PC-3 (cell line): Measurements from ENCODE around the gene NAV1. TPM values are rescaled to one million over a fixed set of nuclear protein-coding genes. Genes with fewer than 3 reads are reported as not detected.

ENCODE experiments used
- ATAC-seq: fragments of 200-7000 bp; cut with Tn5 transposase; 2 replicates; pipeline ENCODE4 v1.9.1; 2020; ENCODE audit warnings: mild to moderate bottlenecking, moderate library complexity
- BruUV-seq: library from RNA; stranded (reverse); fragments of 400-500 nt; replicated peaks from 2 replicates; lab custom pipeline; 2021; lab: Mats Ljungman, UMichigan
- CTCF ChIA-PET: fragments of 300-600 bp; sonication (Branson Sonifier 250); formaldehyde crosslinking; loops from one replicate; lab custom pipeline; 2022; ENCODE audit warnings: antibody characterized with exemption; lab: Charles Lee
- POLR2A ChIA-PET: fragments of 300-600 bp; sonication (Branson Sonifier 250); formaldehyde crosslinking; loops from one replicate; lab custom pipeline; 2022; ENCODE audit warnings: antibody characterized with exemption; ENCODE audit not compliant: unreplicated experiment; lab: Charles Lee
- DNase-seq: peaks from one replicate; pipeline ENCODE4 v3.0.0-alpha.2; 2015
- H2AFZ ChIP-seq: fragments of 300-600 bp; sonication (generic); 2 replicates; pipeline ENCODE4 v1.6.0; 2016; ENCODE audit warnings: antibody characterized with exemption, low read length
- H3F3A ChIP-seq: fragments of 300-600 bp; sonication (generic); one replicate; pipeline ENCODE4 v1.6.0; 2017; ENCODE audit warnings: antibody characterized with exemption, low read length, control low read depth, mild to moderate bottlenecking; ENCODE audit not compliant: unreplicated experiment
- H3K27ac ChIP-seq: fragments of 300-600 bp; sonication (generic); 2 replicates; pipeline ENCODE4 v1.5.1; 2016; ENCODE audit warnings: mild to moderate bottlenecking, low read length
- H3K27me3 ChIP-seq: fragments of 300-600 bp; sonication (generic); 2 replicates; pipeline ENCODE4 v1.6.1; 2016; ENCODE audit warnings: low read length, mixed read lengths
- H3K36me3 ChIP-seq: fragments of 300-600 bp; sonication (generic); 2 replicates; pipeline ENCODE4 v1.6.1; 2016; ENCODE audit warnings: low read depth, mixed run types, low read length, mixed read lengths
- H3K4me1 ChIP-seq: fragments of 300-600 bp; sonication (generic); 2 replicates; pipeline ENCODE4 v1.5.1; 2016; ENCODE audit warnings: low read length; ENCODE audit not compliant: insufficient read depth
- H3K4me2 ChIP-seq: fragments of 300-600 bp; sonication (generic); 2 replicates; pipeline ENCODE4 v1.6.0; 2016; ENCODE audit warnings: low read length
- H3K4me3 ChIP-seq: fragments of 300-600 bp; sonication (generic); 2 replicates; pipeline ENCODE4 v1.5.1; 2016; ENCODE audit warnings: mild to moderate bottlenecking, low read length, mixed read lengths
- H3K79me2 ChIP-seq: fragments of 300-600 bp; sonication (generic); 2 replicates; pipeline ENCODE4 v1.6.1; 2017; ENCODE audit warnings: low read length, mixed read lengths
- H3K9ac ChIP-seq: fragments of 300-600 bp; sonication (generic); 2 replicates; pipeline ENCODE4 v1.6.0; 2016; ENCODE audit warnings: mild to moderate bottlenecking, low read length
- H3K9me2 ChIP-seq: fragments of 300-600 bp; sonication (generic); replicated peaks from 2 replicates; pipeline ENCODE4 v1.6.1; 2016; ENCODE audit warnings: mixed run types, low read length, mixed read lengths
- H3K9me3 ChIP-seq: fragments of 300-600 bp; sonication (generic); 2 replicates; pipeline ENCODE4 v1.6.1; 2016; ENCODE audit warnings: low read length, mixed read lengths
- H4K20me1 ChIP-seq: fragments of 300-600 bp; sonication (generic); 2 replicates; pipeline ENCODE4 v1.6.1; 2016; ENCODE audit warnings: low read length, mixed read lengths
- CTCF ChIP-seq: fragments of 300-600 bp; sonication (generic); conservative IDR thresholded peaks from 2 replicates; pipeline ENCODE4 v1.5.1; 2017; ENCODE audit warnings: antibody characterized with exemption, low read depth, mild to moderate bottlenecking, low read length
- EZH2 ChIP-seq: fragments of 300-600 bp; sonication (generic); IDR thresholded peaks from one replicate; pipeline ENCODE4 v1.6.1; 2017; ENCODE audit warnings: antibody characterized with exemption, mild to moderate bottlenecking, low read length; ENCODE audit not compliant: unreplicated experiment
- EZH2phosphoT487 ChIP-seq: fragments of 300-600 bp; sonication (generic); IDR thresholded peaks from 2 replicates; pipeline ENCODE4 v1.6.1; 2018; ENCODE audit warnings: mild to moderate bottlenecking, antibody characterized with exemption, low read length, borderline replicate concordance
- intact Hi-C: fragments of 100-400 bp; cut with micrococcal nuclease; formaldehyde crosslinking; loops from 2 replicates; pipeline ENCODE4 v1.9.0; 2023
- total RNA-seq: library from RNA; depleted of rRNA; stranded (reverse); fragments of >200 nt; gene quantifications from 2 replicates; pipeline ENCODE4 v1.2.3, GENCODE V29; 2014

Gene NAV1
- total RNA-seq, 1 experiment from 2014 or later, result 2.6 TPM

GRCh38 chr1:201525193-201525778 lies 13.6 kb upstream of the NAV1 start:
- intact Hi-C loops, result no loop called here
- Histone ChIP-seq H2AFZ (no peak overlapping the region), H3F3A (no peaks in the 10 kb centered on the region), H3K27ac (no peak overlapping the region), H3K79me2 (no peaks in the 10 kb centered on the region), H3K4me3 (no peak overlapping the region), H3K9me3 (no peaks in the 10 kb centered on the region), H3K4me2 (no peak overlapping the region), H3K36me3 (no peaks in the 10 kb centered on the region), H3K9ac (no peak overlapping the region), H3K9me2 (no peaks in the 10 kb centered on the region), H4K20me1 (no peaks in the 10 kb centered on the region), H3K4me1 (no peaks in the 10 kb centered on the region), H3K27me3 (no peaks in the 10 kb centered on the region)
- no TSS peak for BruUV-seq
- POLR2A ChIA-PET, result no interaction called here
- DNase-seq, result no peak
- CTCF ChIA-PET, result no interaction called here
- no peak for TF ChIP-seq EZH2phosphoT487
- TF ChIP-seq EZH2, result no peak
- ATAC-seq, result no peak

- Histone ChIP-seq H3K9me2 (no peaks in the 10 kb centered on the region), H3K9me3 (no peaks in the 10 kb centered on the region), H2AFZ (no peak overlapping the region), H3K79me2 (no peaks in the 10 kb centered on the region), H3K27me3 (no peaks in the 10 kb centered on the region), H3K36me3 (no peaks in the 10 kb centered on the region), H3F3A (no peaks in the 10 kb centered on the region), H3K9ac (no peak overlapping the region), H3K4me2 (no peak overlapping the region), H3K27ac (no peak overlapping the region), H3K4me1 (no peaks in the 10 kb centered on the region), H4K20me1 (no peaks in the 10 kb centered on the region), H3K4me3 (no peak overlapping the region)
- DNase-seq, result no peak
- BruUV-seq, result no TSS peak
- ATAC-seq, result no peak
- TF ChIP-seq CTCF, result no peak
- TF ChIP-seq EZH2phosphoT487, result no peak
- no peak for TF ChIP-seq EZH2
- ChIA-PET POLR2A (no interaction called here), CTCF (no interaction called here)
- intact Hi-C loops, result no loop called here
These were observed 11.0 kb upstream of the NAV1 start for GRCh38 chr1:201527879-201528278.

GRCh38 chr1:201528631-201529252 lies 10.2 kb upstream of the NAV1 start:
- Histone ChIP-seq H3K27ac (no peak overlapping the region), H3K9me3 (no peaks in the 10 kb centered on the region), H3K79me2 (no peaks in the 10 kb centered on the region), H4K20me1 (no peaks in the 10 kb centered on the region), H3K27me3 (no peaks in the 10 kb centered on the region), H2AFZ (no peak overlapping the region), H3K4me2 (no peak overlapping the region), H3K36me3 (no peaks in the 10 kb centered on the region), H3K9ac (no peak overlapping the region), H3K4me1 (no peaks in the 10 kb centered on the region), H3K4me3 (no peak overlapping the region), H3F3A (no peaks in the 10 kb centered on the region), H3K9me2 (no peaks in the 10 kb centered on the region)
- no peak for DNase-seq
- ChIA-PET CTCF (no interaction called here), POLR2A (no interaction called here)
- TF ChIP-seq EZH2phosphoT487, result no peak
- TF ChIP-seq CTCF, result no peak
- no peak for TF ChIP-seq EZH2
- no TSS peak for BruUV-seq
- ATAC-seq, result no peak
- intact Hi-C loops, result no loop called here
